HCEC 1CT (cell line): ENCODE data around the gene CTNNBL1.
"Not testable (repeated sequence)": the region's sequence is repeated elsewhere in the genome, so short reads cannot be mapped to it uniquely, and the experiment has no call there.

Source experiments
- DNase-seq: peaks from one replicate; pipeline ENCODE4 v3.0.0-alpha.2; 2017

CTNNBL1 gene

DNA sequence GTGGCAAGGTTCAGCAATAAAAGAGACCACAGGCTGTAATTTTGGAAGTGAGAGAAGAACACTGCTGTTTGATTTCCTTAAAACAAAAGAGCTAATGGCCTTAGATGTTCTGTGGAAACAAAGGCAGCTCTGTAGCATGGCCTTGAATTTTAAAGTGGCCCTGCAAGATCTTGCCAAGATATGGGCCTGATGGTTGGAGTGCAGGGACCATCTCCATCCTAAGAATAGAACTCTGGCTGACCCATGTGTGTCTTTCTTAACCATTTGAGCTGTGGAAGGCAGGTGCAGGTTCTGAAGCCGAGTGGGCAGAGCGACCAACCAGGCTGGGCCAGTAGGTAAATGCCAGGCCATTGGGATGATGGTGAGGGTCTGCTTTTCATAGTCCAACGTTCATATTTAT, 135.3 kb downstream of the CTNNBL1 start:
- no peak for DNase-seq

DNA sequence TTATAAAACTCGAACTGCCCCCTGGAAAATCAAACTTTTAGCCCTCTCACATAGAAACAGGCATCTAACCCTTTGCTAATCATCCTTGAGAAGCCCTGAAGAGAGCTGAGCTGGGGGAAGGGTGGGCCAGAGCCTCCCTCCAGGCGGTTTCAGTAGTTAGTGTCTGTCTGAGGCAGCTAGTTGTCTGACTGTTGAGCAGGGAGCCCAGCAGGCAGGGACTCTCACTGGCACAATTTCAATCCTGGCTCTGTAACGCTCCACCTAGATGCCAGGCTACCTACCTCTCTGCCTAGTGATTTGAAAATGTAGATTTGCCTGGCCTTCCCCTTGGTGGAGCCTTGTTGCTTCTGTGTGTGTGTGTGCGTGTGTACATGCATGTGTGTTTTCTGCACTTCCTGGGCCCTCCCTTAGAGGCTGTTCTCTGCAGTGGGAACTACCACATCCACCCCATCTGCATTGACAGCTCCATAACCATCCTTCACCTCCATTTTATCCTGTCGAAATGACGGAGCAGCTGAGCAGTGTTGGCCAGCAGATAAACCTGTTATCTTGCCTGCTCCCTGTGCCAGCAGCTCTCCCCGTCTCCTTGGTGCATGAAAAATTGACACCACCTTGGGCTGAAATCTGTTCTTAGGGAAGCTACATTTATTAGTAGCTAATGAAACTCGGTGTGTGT, 139.5 kb downstream of the CTNNBL1 start:
- no peak for DNase-seq

DNA sequence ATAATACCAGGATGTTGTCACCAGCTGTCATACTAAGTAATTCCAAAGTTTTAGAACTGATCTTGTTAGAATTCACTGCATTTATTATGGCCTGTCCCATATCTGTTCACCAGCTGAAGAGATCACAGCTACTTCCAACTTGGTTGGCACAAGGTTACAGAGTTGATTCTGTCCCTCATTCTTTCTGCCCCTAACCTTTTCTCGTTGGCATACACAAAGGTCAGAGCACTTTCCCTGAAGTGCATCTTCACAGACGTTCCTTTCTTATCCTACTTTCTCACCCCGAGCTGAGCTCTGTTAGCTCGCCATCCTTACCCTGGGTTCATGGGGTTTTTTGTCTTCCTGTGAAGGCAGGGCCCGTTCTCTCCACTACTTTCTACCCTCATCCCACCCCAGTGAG, 143.1 kb downstream of the CTNNBL1 start:
- no peak for DNase-seq

DNA sequence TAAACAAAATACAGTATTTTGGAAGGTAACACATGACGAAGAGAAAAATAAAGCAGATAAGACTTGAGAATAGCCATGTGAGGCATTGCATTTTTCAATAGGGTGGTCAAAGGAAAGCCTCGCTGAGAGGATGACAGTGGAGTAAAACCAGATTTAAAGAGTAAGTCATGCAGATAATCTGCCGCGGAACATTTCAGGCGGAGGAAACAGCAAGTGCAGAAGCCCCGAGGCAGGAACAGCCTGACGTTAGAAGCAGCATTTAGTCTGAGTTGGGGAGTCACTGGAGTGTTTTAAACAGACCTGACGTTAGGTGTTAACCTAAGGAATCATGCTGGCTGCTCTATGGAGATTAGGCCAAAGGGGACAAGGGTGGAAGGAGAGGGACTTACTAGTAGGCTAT, 144.1 kb downstream of the CTNNBL1 start:
- no peak for DNase-seq

DNA sequence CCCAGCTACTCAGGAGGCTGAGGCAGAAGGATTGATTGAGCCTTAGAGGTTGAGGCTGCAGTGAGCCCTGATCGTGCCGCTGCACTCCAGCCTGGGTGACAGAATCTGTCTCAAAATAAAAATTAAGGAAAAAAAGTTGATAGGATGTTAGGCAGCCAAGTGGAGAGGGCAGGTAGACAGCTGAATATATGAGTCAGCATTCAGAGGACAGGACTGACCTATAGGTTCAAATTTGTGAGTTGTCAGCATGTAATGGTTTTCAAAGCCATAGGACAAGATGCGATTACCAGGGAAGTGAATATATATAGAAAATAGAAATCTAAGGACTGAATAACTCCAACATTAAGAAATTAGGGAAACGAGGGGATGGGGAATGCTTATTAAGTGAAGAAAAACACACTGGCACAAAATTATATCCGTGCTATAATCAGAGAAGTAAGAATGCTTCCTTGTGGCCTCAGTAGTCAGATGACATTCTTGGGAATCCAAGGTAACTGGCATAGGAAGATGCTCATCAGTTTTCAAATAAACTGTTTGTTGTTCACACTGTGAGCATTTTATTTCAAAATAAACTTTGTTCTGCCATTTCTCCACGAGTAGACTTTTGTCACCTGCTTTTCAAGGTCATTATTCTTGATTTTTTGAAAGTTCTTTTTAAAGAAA, 145.1 kb downstream of the CTNNBL1 start:
- no peak for DNase-seq

DNA sequence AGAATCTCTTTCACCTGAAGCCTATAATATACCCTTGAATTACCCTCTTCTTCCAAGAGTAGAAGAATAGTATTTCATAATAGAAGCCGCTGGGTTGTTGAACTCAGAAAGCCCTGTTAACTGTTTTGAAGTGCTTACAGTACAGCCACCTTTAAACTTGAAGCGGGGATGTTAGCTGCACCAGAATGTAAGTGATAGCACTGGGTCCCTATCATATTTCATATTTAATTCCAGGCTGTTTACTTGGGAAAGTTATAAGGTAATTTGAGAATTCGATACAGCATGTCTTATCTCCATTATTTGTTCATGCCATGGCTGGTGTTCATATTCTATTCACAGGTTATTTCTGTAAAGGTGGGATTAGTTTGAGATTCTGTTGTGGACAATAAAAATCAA, 145.6 kb downstream of the CTNNBL1 start:
- DNase-seq = no peak

DNA sequence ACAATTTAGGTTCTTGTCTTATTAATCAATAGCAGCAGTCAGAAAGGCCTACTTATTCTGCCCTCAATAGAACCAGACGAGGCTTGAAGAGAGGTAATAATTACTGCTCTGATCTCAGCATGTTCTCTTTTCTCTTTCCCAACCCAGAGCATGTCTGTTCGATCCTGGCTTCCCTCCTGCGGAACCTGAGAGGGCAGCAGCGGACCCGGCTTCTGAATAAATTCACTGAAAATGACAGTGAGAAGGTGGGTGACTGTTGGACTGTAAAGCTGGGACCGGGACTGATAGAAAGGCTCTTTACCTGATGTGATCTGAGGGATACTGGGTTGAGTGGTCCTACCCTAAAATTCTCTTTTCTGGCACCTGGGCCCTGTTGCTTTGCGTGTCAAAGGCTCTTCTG, 146.1 kb downstream of the CTNNBL1 start:
- DNase-seq = no peak

GRCh38 chr20:37841389-37841788, 147.6 kb downstream of the CTNNBL1 start:
- DNase-seq = no peak

- no peak for DNase-seq
Observed at GRCh38 chr20:37841971-37842370, 148.1 kb downstream of the CTNNBL1 start.

GRCh38 chr20:37845241-37845681, 151.4 kb downstream of the CTNNBL1 start:
- DNase-seq = no peak

DNA sequence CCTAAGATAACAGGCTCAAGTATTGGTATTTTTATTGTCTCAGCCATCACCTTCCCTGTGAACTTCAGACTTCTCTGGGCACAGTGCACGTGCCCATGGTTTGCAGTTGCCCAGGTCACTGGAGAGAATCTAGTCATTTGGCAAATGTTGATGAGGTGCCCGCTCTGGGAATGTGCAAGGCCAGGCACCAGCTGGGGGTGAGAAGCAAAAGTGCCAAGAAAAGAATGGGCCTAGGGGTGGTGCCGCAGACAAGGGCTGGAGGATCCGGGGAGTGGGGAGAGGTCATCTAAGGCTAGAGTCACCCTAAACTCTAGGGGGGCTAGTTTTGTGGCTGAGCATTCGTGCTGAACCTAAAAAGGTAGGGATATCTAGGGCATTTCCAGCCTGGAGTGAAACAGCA, 152.0 kb downstream of the CTNNBL1 start:
- DNase-seq = no peak

- DNase-seq = no peak
Observed at GRCh38 chr20:37846573-37846972, 152.7 kb downstream of the CTNNBL1 start.

DNA sequence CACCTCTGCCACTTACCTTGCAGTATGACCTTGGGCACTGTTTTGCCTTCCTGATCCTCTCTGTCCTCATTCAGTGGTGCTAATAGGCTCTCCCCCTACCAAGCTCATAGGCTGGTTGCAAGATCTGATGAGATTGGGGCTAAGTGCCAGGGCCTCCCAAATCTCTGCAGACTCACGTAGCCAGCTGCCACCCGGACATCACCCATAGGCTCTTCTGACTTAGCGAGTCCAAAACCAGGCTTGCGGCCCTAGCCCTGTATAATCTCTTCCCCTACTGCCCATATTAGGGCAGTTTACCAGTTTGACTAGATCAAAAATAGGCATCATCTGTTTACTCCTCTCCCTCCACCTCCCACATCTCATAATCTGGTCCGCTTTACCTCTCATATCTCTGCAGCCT, 154.9 kb downstream of the CTNNBL1 start:
- DNase-seq = no peak

DNA sequence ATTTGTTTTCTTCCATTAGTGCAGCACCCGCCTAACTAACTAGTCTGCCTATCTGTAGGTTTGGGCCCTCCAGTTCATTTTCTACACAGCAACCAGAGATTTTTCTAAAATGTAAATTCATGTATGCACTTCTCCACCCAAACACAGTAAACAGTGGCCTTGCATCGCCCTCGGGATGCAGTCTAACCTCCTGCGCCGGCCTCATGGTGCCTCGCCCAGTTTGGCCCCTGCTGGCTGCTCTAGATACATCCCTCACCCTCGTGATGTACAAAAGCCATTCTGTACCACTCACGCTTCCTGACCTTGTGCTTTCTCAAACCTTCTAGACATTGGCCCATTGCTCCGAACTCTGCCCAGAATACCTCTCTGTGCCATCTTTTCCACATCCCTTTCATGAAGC, 155.3 kb downstream of the CTNNBL1 start:
- DNase-seq = no peak

DNA sequence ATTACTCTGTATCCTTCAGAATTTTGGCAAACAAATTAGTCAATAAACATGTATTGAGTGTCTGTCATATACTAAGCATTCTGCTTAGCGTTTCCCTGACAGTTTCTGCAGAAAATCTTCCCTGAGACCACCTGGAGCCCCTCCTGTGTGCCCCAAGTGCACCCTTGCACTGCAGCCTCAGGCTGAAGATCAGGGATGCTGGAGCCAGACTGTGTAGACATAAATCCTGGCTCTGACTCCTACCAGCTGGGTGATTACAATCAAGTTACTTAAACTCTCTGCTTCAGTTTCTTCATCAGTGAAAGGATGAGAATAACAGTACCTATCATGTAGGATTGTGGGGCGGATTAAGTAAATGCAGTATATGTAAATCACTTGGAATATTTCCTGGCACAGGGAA, 155.7 kb downstream of the CTNNBL1 start:
- DNase-seq = no peak

DNA sequence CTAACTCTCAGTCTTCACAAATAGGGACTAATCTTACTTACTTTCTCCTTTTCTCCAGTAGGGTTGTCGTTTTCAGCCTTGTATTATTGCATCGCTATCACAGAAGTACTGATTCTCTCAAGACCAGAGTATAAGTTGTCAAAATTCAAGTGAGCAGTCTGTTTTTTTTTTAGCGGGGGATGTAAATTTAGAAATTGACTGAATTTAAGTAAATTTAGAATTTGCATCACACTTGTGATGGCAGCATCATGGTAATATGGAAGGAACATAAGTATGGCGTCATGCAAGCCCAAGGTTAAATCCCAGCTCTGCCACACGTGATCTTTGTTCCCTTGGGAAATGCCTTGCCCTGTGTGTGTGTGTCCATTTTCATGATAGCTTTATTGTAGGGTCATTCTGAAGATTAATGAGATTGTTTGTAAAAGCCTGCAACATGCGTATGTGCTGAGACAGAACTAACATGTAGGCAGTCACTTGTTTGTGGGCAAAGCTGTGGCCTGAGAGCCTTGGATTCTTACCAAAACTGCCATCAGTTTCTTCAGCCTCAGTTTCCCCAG, 156.3 kb downstream of the CTNNBL1 start:
- no peak for DNase-seq

- no peak for DNase-seq
Observed at GRCh38 chr20:37850724-37851355, 157.0 kb downstream of the CTNNBL1 start.

- DNase-seq = no peak
Observed at GRCh38 chr20:37852666-37853065, 158.8 kb downstream of the CTNNBL1 start.

DNA sequence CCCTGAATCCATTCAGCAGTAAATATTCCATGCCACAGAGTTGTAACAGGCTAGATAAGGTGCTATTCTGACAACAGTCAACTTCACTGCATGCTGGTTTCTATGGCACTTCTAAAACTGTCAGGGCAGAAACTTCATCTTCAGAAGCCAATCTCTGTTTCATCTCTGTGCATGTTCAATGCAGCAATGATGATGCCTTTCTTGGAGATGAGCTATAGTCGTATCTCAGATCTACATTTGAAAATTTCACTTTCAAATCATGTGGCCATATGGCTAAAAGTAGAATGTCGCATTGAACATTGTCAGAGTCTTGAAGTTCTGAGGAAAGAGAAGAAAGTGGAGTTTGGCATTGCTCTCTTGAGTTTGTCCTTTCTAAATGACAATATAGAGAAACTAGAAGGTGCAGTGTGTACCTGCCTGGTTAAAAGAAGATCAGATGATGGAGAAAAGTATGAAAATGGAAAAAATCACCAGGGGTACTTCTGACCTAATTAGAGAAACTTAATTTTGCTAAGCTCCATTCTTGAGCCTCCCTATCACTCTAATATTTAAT, 160.1 kb downstream of the CTNNBL1 start:
- no peak for DNase-seq

- DNase-seq = not testable (repeated sequence)
Observed at GRCh38 chr20:37856034-37856433, 162.2 kb downstream of the CTNNBL1 start.

GRCh38 chr20:37856932-37857660, 163.3 kb downstream of the CTNNBL1 start:
- DNase-seq = peak; percentile 85

DNA sequence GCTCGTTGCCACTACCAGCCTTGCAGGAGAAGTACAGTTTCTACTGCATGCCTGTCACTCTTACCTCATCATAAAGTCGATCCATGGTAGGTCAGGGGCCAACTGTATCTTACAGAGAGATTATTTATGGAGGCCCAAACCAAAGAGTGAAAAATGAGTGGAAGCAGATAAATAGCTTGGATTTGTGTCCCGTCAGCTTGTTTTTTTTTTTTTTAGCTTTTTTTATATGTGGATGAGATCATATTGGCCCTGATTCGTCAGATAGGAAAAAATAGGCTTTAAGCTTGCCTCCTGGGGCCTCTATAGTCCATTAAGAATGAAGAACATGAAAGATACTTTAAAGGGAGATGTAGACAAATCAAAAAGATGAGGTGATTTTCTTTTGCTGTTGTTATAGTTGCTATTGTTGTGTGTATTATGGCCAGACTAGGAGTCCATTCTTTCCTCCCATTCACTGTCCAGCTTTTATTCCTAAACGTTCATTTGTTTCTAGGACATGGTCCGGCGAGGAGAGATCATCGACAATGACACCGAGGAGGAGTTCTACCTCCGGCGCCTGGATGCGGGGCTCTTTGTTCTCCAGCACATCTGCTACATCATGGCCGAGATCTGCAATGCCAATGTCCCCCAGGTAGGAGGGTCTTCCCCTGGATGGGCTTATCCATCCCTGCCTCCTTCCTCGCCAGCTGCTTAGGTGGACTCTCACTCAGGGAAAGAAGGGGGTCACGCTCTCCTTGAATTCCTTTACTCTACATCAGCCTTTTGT, 165.8 kb downstream of the CTNNBL1 start:
- DNase-seq = no peak
